ENCODE results near the gene ERMARD. TPM values are rescaled to one million over a fixed set of nuclear protein-coding genes. Genes with fewer than 3 reads are reported as not detected.

Gene ERMARD
- total and polyA plus RNA-seq, 2 donors (not counting 3 experiments of a cell fraction or from before 2014, with no cell fraction given): 23.8 to 36.4 TPM

GRCh38 chr6:169786349-169786748 lies 34.9 kb downstream of the ERMARD start:
- POLR2A ChIA-PET: no interaction called here
- H3K9me1 ChIP-seq (replicated peaks; ENCODE audit: control insufficient read depth, extremely low read depth, insufficient read depth, low read length): no peaks in the 10 kb centered on the region
- FAIRE-seq: no peak
- H3K27ac ChIP-seq (ENCODE audit: insufficient read depth, low read depth, low read length): no peak overlapping the region
- no peak overlapping the region for H3K9ac ChIP-seq (replicated peaks; ENCODE audit: extremely low read depth, insufficient read depth, low read length)
- CTCF ChIA-PET: no interaction called here
- BruUV-seq (replicated peaks): no TSS peak
- no peaks in the 10 kb centered on the region for H3K36me3 ChIP-seq (ENCODE audit: control insufficient read depth in 2 of 2, extremely low read depth in 1 of 2, insufficient read depth in 2 of 2, low read length in 2 of 2)
- intact Hi-C loops (cut with micrococcal nuclease) (no loop called here), dilution Hi-C loops (cut with MboI; ENCODE audit: extremely low pct_ligation_motif_present, low sequenced_read_pairs) (no loop called here)
- no peak overlapping the region for H3K4me2 ChIP-seq (ENCODE audit: insufficient read depth, low read length)
- H3K4me1 ChIP-seq (ENCODE audit: control insufficient read depth, extremely low read depth, insufficient read depth, low read length): peaks cover 6% of the 10 kb centered on the region
- TF ChIP-seq JUN (IDR thresholded peaks at IDR 0.05; ENCODE audit: borderline replicate concordance, insufficient read depth, insufficient read length, low read depth): no peak
- TF ChIP-seq MAX (IDR thresholded peaks at IDR 0.05; ENCODE audit: insufficient read depth, insufficient read length): no peak
- no peak for TF ChIP-seq FOS (IDR thresholded peaks at IDR 0.05; ENCODE audit: borderline replicate concordance, insufficient read depth, low read length)
- TF ChIP-seq CTCF (IDR thresholded peaks at IDR 0.05; ENCODE audit: extremely low read depth in 1 of 2, insufficient read depth in 1 of 2, low read depth in 1 of 2, low read length in 2 of 2): no peak
- no peak for TF ChIP-seq GATA2 (IDR thresholded peaks at IDR 0.05; ENCODE audit: insufficient read depth, insufficient read length, low read depth, low read length)
- no peak for TF ChIP-seq EZH2 (IDR thresholded peaks at IDR 0.05; ENCODE audit: borderline replicate concordance, low read depth, low read length, severe bottlenecking)
- TF ChIP-seq POLR2AphosphoS5 (IDR thresholded peaks at IDR 0.05; ENCODE audit: insufficient read depth, low read depth, low read length): no peak
- TF ChIP-seq POLR2A (IDR thresholded peaks at IDR 0.05; ENCODE audit: low read depth, low read length): no peak
- H3K9me3 ChIP-seq (replicated peaks; ENCODE audit: control insufficient read depth, insufficient read depth, low read length): no peaks in the 10 kb centered on the region
- no peaks in the 10 kb centered on the region for H4K20me1 ChIP-seq (replicated peaks; ENCODE audit: control insufficient read depth, extremely low read depth, insufficient read depth, low read length)
- DNase-seq (ENCODE audit: low read depth, low spot score): no peak
- H3K4me3 ChIP-seq (replicated peaks in 1 of 3; ENCODE audit: insufficient read depth in 1 of 3, low read depth in 1 of 3, low read length in 3 of 3): no peak overlapping the region
- H2AFZ ChIP-seq (ENCODE audit: low read depth, low read length): no peak overlapping the region
- no peaks in the 10 kb centered on the region for H3K27me3 ChIP-seq (ENCODE audit: control insufficient read depth in 2 of 2, insufficient read depth in 2 of 2, low read length in 2 of 2)
- no peaks in the 10 kb centered on the region for H3K79me2 ChIP-seq (ENCODE audit: control insufficient read depth, insufficient read depth, low read length)

Measured in endothelial cell of umbilical vein (primary cell).